Nucleus accumbens (tissue), 56 donors: Measurements from ENCODE around the gene PPFIA2.

Experiments used
- DNase-seq, 56 donors: peaks; one replicate each; lab custom pipeline; 2025; lab: John Stamatoyannopoulos, UW

Gene PPFIA2

DNA sequence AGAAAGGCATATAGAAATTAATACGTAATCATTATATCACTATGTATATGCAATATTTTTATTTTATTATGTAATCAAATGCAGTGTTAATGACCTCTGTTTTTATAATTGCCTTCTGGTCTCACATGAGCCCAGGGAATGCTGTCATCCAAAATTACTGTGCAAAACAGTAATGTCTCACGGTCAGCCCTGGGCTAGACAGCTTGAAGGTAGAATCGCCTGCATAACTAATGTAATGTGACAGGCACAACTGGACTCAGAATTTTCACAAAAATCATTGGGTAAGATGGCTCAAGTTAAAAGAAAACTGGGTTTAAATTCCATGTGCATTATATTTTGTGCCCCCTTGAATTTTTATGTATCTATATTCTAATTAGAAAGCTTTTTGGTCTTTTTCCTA, 293.3 kb downstream of the PPFIA2 start:
- DNase-seq: no peak

DNA sequence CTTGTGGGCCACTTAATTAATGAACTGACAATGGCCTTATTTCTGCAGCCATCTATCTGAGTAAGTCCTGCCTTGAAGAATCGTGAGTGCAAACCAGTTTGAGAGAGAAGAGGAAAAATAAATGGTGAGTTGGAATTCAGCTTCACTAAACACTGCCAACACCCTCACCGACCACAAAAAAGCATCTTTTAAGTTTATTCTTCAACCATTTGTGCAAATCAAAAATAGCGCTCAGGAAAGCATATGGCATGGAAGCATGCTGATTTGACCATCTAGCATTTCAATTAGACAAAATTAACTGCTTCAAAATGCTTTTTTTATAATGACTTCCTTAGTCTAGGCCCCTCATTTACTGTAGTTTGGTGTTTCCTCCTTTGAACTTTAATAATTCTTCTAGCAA, 294.0 kb downstream of the PPFIA2 start:
- DNase-seq: no peak

DNA sequence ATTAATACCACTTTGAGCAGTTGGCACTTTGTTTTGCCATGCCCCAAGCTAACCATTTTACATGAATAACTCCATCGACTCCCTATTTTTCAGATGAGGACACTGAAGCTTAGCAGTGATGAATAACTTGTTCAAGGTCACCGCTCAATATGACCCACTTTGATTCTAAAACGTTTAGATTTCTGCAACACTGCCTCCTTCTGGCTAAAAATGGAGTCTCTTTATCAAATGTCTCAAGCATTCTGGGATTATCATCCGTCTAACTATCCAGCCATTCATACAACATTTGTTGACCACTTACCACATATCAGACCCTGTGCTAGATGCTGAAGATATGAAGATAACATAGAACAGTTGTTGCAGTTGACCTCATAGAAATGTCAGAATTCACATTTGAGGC, 298.0 kb downstream of the PPFIA2 start:
- no peak for DNase-seq

DNA sequence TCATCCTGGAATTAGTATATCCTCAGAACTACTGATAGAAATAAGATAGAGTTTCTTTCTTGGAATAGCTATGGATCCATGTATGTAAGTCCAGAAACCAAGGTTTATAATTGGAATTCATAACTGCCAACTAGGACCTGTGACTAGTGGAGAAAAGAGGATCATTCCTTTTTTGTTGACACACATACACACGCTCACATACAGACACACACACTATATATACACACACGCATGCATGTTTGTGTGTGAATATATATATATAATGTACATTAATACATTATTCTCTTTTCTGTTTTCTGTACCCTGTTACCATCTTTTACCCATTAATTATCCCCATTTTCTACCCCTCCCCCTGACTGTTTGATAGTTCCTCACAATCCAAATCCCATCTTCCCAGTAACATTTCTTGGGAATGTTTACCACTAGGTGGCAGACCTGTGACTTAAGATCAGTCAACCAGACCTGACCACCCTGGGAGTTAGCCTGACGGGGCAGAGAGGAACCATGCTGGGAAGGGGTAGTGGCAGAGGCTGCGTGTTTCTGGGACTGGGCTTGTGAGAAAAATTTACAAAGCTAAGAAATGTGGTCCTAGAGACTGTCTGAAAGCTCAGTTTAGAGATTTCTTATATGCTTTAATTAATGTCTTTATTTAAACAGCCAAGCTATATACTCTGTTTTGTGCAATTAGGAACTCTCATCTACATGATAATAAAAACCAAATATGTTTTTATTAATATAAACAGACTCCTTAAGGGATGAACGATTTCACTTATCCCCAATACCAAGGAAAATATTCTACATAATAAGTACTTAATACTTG, 308.0 kb downstream of the PPFIA2 start:
- peak in 26 of 56 donors; percentile 0 to 41 (median 11) for DNase-seq

DNA sequence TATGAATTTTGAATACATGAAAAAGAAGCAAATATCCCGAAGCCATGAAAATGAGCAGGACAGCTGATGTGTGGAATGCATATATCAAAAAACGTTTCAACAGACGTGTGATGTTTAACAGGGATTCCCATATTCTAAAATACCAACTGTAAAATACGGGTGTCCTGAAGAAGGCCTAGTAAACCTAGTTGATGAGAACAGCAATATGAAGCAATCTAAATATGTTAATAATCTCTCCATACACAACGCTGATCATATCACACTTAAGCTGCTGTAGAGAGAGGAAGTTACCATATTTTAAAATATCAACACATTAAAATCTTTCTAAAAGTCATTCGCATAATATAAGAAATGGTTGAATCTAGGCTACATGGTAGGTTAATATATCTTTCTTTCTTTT, 317.5 kb downstream of the PPFIA2 start:
- DNase-seq: no peak

DNA sequence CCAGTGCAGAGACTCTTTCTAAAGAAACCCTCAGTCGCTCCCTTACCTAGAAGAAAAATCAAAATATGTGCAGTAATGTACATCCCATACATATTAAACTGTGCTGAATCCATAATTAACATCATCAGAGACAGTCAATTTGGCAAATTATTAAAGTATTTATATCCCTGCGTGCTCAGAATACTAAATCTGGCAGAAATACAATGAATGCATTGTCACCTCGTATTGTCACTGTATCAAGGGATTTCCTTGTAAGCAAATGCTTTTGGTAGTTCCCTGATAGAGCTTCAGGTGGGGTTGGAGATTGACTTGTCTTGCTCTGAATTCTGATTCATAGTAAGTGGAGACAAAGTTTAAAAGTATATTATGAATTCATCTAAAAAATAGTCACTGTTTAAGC, 319.1 kb downstream of the PPFIA2 start:
- no peak for DNase-seq

DNA sequence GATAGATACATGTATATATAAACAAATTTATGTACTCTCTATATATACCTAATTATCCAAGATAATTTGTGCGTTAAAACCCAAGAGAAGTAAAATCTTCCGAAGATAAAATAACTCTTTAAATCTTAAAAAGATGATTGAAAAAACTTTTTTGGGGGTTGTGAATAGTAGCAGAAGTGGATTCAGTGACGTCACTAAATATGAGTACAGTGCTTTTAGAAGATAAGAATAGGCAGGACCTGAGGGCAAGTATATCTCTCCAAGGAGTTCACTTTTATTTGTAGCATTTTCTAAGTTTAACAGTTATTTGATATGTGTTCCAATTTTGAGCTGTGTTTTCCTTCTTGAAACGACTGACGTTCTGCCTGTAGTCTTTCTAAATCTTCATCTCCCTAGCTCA, 319.8 kb downstream of the PPFIA2 start:
- DNase-seq: no peak

DNA sequence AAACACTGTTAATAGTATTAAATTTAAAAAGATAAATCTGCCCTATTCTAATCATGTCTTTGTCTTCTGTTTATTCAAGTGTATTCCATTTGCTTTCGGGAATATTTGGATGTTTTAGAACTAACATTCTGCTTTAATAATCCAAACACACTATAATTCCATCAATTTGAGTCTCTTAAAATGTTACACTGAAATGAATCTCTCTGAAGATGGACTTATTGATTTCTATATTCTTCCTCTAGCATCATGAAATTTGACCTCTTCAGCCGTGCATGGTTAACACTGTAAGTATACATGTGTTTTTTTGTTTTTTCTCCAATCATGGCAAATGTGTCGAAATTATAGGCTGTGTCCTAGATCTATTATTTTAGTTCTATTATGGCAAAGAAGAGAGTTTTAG, 342.1 kb downstream of the PPFIA2 start:
- DNase-seq: no peak

DNA sequence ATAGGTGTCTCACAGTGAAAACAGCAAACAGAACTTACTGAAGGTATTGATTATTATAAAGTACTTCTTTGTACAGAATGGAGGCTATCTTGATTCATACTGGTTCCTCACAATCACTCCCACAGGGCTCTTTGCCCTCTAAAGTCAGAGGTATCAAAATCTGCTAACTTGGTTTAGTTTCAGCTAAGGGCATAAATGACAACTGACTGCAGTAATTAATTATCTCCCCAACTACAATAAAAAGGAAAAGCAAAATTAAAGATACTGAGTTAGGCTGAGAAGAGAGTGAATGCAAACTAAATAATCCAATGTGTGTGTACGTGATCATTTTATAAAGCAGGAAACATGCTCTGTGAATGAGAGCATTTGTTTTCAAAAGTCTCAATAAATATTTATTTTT, 342.6 kb downstream of the PPFIA2 start:
- DNase-seq: no peak

DNA sequence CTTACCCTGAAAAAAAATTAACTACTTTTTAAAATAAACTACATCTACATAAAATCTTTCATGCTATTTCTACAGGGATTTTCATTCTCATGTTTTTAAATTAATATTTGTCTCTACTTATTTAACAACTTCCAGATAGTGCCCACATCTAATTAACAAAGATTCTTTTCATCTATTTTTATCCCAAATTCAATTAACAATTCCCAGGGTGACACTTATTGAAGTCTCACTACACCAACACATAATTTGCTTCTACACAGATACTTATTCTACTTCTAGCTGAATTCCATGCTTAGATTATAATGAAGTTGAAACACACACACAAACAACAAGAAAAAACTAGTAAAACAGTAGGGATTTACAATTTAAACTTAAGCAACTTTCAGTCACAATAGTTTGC, 344.7 kb downstream of the PPFIA2 start:
- no peak for DNase-seq

DNA sequence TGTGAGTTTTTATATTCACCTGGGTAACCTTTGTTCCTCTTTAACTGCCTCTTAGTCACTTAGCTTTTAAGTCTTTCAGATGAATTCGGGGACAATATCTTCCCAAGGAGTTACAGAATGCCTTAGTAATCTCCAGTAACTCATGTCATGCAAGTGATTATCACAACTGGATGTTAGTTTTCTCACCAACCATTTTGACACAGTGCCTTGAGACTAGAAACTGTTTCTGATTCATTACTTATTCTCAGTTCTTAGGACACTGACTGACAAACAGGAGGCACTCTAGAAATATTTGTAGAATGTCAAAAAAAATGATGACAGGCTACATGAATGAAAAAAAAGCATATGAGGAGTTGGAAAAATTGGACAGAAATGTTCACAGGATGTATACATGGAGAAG, 346.2 kb downstream of the PPFIA2 start:
- DNase-seq: no peak

DNA sequence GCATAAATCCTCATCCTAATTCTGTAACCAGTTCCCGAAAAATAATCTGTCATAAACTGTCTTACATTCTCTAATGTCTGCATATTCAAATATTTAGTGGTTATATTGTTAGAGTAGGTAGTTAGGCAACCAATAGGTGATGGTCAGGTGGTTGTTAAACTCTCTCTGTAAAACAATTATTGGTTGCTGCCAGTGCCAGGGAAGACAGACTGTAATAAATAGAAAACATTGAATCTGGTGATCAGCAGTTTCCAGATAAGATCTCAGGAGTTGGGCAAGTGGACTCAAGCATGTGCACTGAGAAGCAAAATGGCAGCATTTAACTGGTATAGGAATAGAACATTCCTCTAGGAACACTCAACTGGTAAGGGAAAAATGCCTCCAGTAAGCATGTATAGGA, 355.8 kb downstream of the PPFIA2 start:
- DNase-seq: no peak

DNA sequence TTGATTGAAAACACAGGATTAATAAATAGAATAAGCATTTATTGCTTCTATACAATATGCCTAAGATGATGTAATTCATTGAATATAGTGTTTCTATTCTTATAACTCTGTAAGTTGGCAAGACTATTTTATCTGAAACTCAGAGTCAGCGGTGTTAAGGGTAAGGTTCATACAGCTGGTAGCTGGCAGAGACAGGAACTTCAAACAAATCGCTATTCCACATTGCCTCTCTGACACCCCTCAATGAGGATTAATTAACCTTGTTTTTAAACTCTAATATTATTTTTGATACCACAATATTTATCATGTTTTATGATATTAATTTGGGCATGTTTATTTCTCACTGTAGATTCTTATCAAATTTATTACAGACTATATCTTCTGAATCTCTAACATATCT, 357.9 kb downstream of the PPFIA2 start:
- DNase-seq: no peak

DNA sequence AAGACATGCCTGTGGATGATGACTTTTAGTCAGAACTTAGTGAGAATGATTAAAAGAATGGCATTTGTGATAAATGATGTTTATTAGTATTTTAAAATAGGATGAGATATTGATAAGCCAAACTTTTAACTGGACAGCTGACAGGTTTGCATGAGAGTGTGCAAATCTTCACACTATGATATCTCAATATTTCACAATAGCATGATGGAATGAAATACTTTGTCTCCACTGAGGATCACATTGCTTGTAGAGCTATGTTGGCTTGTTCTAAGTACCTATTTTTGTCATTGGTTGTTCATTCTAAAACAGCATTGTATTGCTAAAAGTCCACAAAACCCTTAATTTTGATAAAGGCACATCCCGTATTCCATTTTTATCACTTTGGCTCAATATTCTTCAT, 359.1 kb downstream of the PPFIA2 start:
- DNase-seq: no peak

DNA sequence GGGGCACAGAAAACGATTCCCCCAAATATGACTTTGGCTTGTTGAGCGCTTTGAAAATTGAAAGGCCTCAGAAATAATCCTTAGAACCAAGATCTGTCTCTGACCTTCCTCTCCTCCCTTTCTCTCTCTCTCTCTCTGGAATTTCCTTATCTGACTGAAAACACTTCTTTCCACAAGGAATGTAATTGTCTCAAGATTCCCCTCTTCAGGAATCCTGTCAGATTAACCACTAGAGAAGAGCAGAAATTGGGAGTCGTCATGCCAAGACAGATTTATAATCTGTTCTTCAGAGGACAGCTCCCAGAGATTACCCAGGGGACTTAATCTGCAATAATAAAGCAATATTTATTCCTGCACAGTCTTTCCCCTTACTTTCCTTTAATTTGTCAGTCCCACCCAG, 363.7 kb downstream of the PPFIA2 start:
- no peak for DNase-seq

DNA sequence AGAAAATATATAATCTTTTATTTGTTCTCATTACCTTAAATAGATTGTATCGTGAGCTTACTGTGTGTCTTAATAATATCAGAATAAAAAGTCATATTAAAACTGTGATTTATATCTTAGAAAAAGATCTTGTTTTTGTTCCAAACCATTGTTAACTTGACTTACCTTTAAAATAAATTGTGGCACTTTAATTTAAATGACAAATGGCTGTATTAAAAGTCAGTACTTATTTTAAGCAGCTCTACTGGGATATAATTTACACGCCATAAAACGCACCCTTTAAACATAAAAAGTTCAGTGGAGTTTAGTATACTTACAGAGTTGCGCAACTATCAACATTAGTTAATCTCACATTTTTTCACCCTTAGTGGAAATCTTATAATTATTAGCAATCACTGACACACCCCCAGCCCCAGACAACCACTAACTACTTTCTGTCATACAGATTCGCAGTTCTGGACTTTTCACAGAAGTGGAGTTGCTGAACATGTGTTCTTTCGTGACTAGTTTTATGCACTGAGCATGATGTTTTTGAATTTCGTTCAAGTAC, 369.5 kb downstream of the PPFIA2 start:
- DNase-seq: no peak

DNA sequence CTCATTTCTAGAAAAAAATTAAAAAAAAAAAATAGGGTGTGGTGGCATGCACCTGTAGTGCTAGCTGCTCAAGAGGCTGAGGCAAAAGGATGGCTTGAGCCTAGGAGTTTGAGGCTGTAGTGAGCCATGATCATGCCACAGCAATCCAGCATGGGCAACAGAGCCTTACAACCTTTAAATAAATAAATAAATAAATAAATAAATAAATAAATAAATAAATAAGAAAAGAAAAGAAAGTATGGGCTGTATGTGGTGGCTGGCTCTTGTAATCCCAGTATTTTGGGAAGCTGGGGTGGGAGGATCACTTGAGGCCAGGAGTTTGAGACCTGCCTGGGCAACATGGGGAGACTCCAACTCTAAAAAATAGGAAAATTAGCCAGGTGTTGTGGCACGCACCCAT, 373.0 kb downstream of the PPFIA2 start:
- no peak for DNase-seq

DNA sequence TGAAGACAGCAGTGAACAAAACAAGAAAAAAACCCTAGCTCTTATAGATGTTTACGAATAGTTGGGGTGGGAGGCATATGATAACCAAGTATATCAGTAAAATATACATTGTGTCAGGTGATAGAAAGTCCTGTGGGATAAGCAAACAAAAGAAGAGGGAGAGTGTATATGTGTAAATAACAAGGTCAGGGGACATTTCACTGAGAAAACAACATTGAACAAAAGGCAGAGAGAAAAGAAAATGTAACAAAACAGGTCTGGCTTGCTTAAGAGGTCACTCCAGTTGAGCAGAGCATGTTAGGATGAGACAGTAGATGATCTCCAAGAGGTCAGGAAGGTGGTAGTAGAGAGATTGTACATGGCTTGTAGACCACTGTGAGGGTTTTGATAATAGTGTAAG, 377.2 kb downstream of the PPFIA2 start:
- no peak for DNase-seq

DNA sequence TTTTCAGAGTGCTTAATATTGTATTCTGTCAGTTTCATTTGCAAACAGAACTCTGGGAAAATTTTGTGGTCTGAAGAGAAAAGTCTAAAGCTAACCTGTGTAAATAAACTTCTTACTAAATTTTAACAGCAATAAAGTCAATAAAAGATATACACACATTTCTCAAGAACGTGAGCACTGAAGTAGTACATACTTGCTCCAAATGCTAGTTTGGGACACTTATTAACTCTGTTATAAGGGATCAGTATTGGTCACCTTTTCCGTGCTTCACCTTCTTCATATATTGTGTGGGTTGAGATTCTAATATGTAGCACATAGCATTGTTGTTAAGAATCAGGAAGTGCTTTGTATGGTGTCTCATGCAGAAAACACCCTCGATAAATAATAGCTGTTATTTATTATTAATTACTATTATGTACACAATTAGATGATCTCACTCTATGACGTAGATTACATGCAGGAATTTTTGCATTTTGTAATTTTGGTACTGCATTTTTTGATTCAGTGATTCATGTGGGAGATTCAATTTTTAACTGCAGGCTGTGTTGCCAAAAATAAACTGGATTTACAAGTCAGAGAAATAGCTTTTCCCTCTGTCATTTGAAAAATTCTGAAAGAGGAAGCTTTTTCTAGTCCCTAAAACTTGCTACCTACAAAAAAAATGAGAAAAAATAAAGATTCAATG, 380.4 kb downstream of the PPFIA2 start:
- DNase-seq: no peak

DNA sequence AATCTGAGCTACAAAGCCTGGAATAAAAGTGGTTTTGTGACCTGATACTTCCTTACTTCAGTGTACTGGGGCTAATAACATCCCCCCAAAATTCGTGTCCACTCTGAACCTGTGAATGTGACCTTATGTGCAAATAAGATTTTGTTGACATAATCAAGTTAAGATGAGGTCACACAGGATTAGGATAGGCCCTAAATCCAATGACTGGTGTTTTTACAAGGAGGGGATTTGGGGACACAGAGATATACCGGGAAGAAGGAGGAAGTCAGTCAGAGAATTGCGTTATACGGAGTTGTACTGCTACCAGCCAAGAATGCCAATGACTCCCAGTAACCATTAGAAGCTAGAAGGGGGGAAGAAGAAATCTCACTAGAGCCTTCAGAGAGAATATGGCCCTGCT, 381.4 kb downstream of the PPFIA2 start:
- no peak for DNase-seq

DNA sequence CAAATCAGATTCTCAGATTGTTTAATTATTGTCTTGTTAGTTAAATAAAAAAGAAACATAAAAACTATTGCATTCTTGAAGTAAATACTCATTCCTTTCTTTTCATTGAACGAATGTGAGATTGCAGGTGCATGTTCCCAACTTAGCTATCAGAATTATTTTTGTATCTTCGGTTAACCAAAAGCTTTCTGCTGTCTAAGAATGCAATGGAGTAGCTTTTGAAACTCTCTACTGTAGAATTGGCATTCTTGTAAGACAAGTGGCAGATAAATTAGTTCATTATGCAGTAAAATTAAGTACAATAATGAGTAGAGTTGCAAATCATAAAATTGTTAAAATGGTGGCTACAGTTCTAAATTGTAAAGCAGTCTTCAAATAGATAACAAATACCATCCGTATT, 383.2 kb downstream of the PPFIA2 start:
- no peak for DNase-seq

DNA sequence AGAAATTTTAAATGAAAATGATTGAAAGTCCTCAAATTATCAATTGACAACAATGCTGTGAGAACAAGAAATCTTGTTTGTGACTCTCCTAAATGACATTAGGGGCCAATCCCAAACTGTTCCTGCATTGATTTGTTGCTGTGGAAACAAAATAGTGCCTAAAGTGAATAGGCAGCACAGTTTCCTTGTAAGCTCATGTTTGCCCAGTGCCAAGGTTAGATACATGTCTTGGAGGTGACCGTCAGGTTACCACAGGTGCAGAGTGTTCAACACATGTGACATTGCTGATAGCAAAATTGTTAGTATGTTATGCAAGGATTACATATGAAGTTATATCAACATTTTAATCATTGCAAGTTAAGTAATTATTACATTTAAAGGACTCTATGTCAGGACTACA, 388.7 kb downstream of the PPFIA2 start:
- DNase-seq: no peak
